ENCODE data around the gene DDX1. TPM values are rescaled to one million over a fixed set of nuclear protein-coding genes. Genes with fewer than 3 reads are reported as not detected.

Gene DDX1
- total and polyA plus RNA-seq, 2 of the 4 experiments (the other 2 are of a cell fraction) = 73.6 to 74.9 TPM

- H3K27me3 ChIP-seq (ENCODE audit: control insufficient read depth, insufficient read depth, low read length) = no peaks in the 10 kb centered on the region
- H3K27ac ChIP-seq (ENCODE audit: insufficient read depth, low read length) = no peak overlapping the region
- no peak overlapping the region for H2AK5ac ChIP-seq (ENCODE audit: low read depth, low read length)
- no peak overlapping the region for H2BK20ac ChIP-seq (ENCODE audit: low read depth, low read length)
- H2BK120ac ChIP-seq (ENCODE audit: low read depth, low read length) = no peak overlapping the region
- no peak overlapping the region for H2BK5ac ChIP-seq (ENCODE audit: low read depth, low read length, poor library complexity, severe bottlenecking)
- no peaks in the 10 kb centered on the region for H4K20me1 ChIP-seq (ENCODE audit: insufficient read depth, low read length)
- H4K5ac ChIP-seq (ENCODE audit: low read depth, low read length) = no peak overlapping the region
- no peaks in the 10 kb centered on the region; the same call in 1 of the 2 replicates for H3K9me3 ChIP-seq (ENCODE audit: control insufficient read depth, insufficient read depth, low read length)
- no peak overlapping the region for H2AK9ac ChIP-seq (replicated peaks; ENCODE audit: low read depth, low read length, poor library complexity)
- no peak overlapping the region for H3K14ac ChIP-seq (replicated peaks; ENCODE audit: low read depth, low read length)
- no peak overlapping the region for H3K4ac ChIP-seq (ENCODE audit: low read depth, low read length)
- H3K4me3 ChIP-seq (ENCODE audit: insufficient read depth, low read depth, low read length) = no peak overlapping the region
- ChIA-PET CTCF (no interaction called here), POLR2A (ENCODE audit: unreplicated experiment) (no interaction called here)
- H3K36me3 ChIP-seq (ENCODE audit: control insufficient read depth, insufficient read depth, low read length) = no peaks in the 10 kb centered on the region
- no peak overlapping the region for H4K91ac ChIP-seq (ENCODE audit: insufficient read depth, low read depth, low read length)
- 80% methylated on average over 3 of the region's 14 CpGs; no CpG with 5 or more reads in 1 of the 2 experiments for WGBS, 2 experiments (ENCODE audit: extremely low coverage in 2 of 2, insufficient read length in 1 of 2)
- no peak overlapping the region for H2BK15ac ChIP-seq (ENCODE audit: low read depth, low read length)
- no peak overlapping the region for H3K18ac ChIP-seq (ENCODE audit: low read depth, low read length)
- dilution Hi-C loops (cut with HindIII; ENCODE audit: low sequenced_read_pairs, unreplicated experiment) (no loop called here), intact Hi-C loops (cut with micrococcal nuclease) (no loop called here), in situ Hi-C loops (cut with MboI; ENCODE audit: low sequenced_read_pairs) (no loop called here)
- H3K9me1 ChIP-seq (ENCODE audit: insufficient read depth, low read length) = no peaks in the 10 kb centered on the region
- no peak overlapping the region for H4K8ac ChIP-seq (ENCODE audit: low read depth in 2 of 2, low read length in 2 of 2)
- no peak overlapping the region for H3K4me2 ChIP-seq (ENCODE audit: low read depth, low read length)
- H3K23ac ChIP-seq (ENCODE audit: low read depth, low read length) = no peak overlapping the region
- H3K4me1 ChIP-seq (ENCODE audit: control insufficient read depth, insufficient read depth, low read length) = no peaks in the 10 kb centered on the region
- no peak overlapping the region for H3K56ac ChIP-seq (ENCODE audit: extremely low read depth, insufficient read depth, low read length)
- H3K9ac ChIP-seq (ENCODE audit: low read depth, low read length) = no peak overlapping the region
- ATAC-seq (ENCODE audit: low read depth) (no peak), DNase-seq (no peak)
- no peak overlapping the region for H2AFZ ChIP-seq (replicated peaks; ENCODE audit: low read length, poor library complexity)
- no TSS peak for BruUV-seq (replicated peaks)
- H3K79me1 ChIP-seq (ENCODE audit: low read depth in 1 of 2, low read length in 2 of 2) = no peaks in the 10 kb centered on the region
- TF ChIP-seq MAZ (IDR thresholded peaks at IDR 0.05; ENCODE audit: borderline replicate concordance, low read depth, low read length) = no peak
- TF ChIP-seq ELK1 (IDR thresholded peaks at IDR 0.05; ENCODE audit: borderline replicate concordance, low read depth, low read length) = no peak
- TF ChIP-seq FOS (IDR thresholded peaks at IDR 0.05; ENCODE audit: low read depth, low read length) = no peak
- no peak for TF ChIP-seq MAFK (IDR thresholded peaks at IDR 0.05; ENCODE audit: low read depth, low read length)
- TF ChIP-seq CEBPB (IDR thresholded peaks at IDR 0.05; ENCODE audit: low read depth, low read length) = no peak
- no peak for TF ChIP-seq POLR2A (IDR thresholded peaks at IDR 0.05; ENCODE audit: low read depth, low read length)
- TF ChIP-seq RCOR1 (IDR thresholded peaks at IDR 0.05; ENCODE audit: insufficient replicate concordance, low read length) = no peak
- no peak for TF ChIP-seq RAD21 (IDR thresholded peaks at IDR 0.05; ENCODE audit: low read length)
- no peak for TF ChIP-seq CHD1 (IDR thresholded peaks at IDR 0.05; ENCODE audit: low read depth, low read length)
- TF ChIP-seq USF2 (IDR thresholded peaks at IDR 0.05; ENCODE audit: low read depth, low read length) = no peak
- no peak for TF ChIP-seq SMC3 (IDR thresholded peaks at IDR 0.05; ENCODE audit: low read depth, low read length)
- TF ChIP-seq NFE2L2 (IDR thresholded peaks at IDR 0.05; ENCODE audit: low read depth, low read length) = no peak
- no peak for TF ChIP-seq BHLHE40 (IDR thresholded peaks at IDR 0.05; ENCODE audit: low read depth, low read length)
- TF ChIP-seq RFX5 (IDR thresholded peaks at IDR 0.05; ENCODE audit: low read depth, low read length) = no peak
- TF ChIP-seq CTCF (conservative IDR thresholded peaks at IDR 0.05; ENCODE audit: low read depth, low read length) = no peak
Observed at GRCh38 chr2:15672961-15673918, 81.6 kb downstream of the DDX1 start.

Measured in IMR-90 (cell line).